Measurements from ENCODE around the gene EML5. TPM values are rescaled to one million over a fixed set of nuclear protein-coding genes. Genes with fewer than 3 reads are reported as not detected.

Gene EML5
- total and polyA plus RNA-seq, 2 of the 13 experiments (the other 11 are each of a cell fraction or from before 2014, with no cell fraction given): 0.11 TPM; not detected in 1

DNA sequence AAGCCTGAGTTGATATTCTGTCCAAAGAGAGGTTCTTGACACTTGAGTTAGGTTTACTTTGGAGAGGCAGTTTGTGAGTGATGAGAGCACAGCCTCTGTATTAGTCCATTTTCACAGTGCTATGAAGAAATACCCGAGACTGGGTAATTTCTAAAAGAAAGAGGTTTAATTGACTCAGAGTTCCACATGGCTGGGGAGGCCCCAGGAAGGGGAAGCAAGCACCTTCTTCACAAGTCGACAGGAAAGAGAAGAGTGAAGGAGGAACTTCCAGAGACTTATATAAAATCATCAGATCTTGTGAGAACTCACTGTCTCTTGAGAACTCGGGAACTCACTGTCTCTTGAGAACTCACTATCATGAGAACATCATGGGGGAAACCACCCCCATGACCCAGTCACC lies 224.6 kb downstream of the EML5 start:
- ATAC-seq: no peak
- in situ Hi-C loops (cut with HindIII; ENCODE audit: extremely low pct_ligation_motif_present, low pct_unique_long_range_greater_than_20kb) (no loop called here), intact Hi-C loops (cut with micrococcal nuclease; ENCODE audit: unreplicated experiment) (no loop called here)
- ChIA-PET CTCF (ENCODE audit: low intra/inter-chr PET ratio, low total read pairs) (no interaction called here), POLR2A (no interaction called here)
- WGBS (ENCODE audit: low lambda C conversion rate): 90% methylated on average over 3 of the region's 3 CpGs
- peaks cover 19% of the 10 kb centered on the region for H3K4me1 ChIP-seq (ENCODE audit: insufficient read depth, low read length)
- no peak overlapping the region for H3K4me3 ChIP-seq (replicated peaks in 1 of 3; ENCODE audit: insufficient read depth in 1 of 3, low read depth in 2 of 3, low read length in 3 of 3)
- H3K27ac ChIP-seq (ENCODE audit: extremely low read length, insufficient read depth, low read length): no peak overlapping the region
- BruUV-seq (replicated peaks): no TSS peak
- H3K9ac ChIP-seq (ENCODE audit: insufficient read depth, low read depth, low read length): no peak overlapping the region
- H3K9me3 ChIP-seq (ENCODE audit: low read length): no peaks in the 10 kb centered on the region
- no peak overlapping the region for H2AFZ ChIP-seq (ENCODE audit: low read length)
- H3K36me3 ChIP-seq (replicated peaks in 1 of 2; ENCODE audit: control insufficient read depth in 1 of 2, insufficient read depth in 2 of 2, low read length in 2 of 2): peaks cover 12 to 43% of the 10 kb centered on the region in 2 experiments
- no peaks in the 10 kb centered on the region; the same call in 1 of the 2 replicates for H4K20me1 ChIP-seq (ENCODE audit: insufficient read depth, low read length)
- no peak for TF ChIP-seq SUZ12 (IDR thresholded peaks at IDR 0.05; ENCODE audit: low read depth, low read length)
- no peak for TF ChIP-seq SOX5 (CRISPR knock-in tag; IDR thresholded peaks at IDR 0.05; ENCODE audit: borderline replicate concordance)
- TF ChIP-seq ZNF496 (CRISPR knock-in tag; IDR thresholded peaks at IDR 0.05; ENCODE audit: insufficient replicate concordance): no peak
- TF ChIP-seq ZNF292 (CRISPR knock-in tag; IDR thresholded peaks at IDR 0.05; ENCODE audit: borderline replicate concordance, low read depth): no peak
- TF ChIP-seq MLLT10 (CRISPR knock-in tag; IDR thresholded peaks at IDR 0.05): no peak
- TF ChIP-seq SYNCRIP (IDR thresholded peaks at IDR 0.05; ENCODE audit: insufficient read depth, low read depth, low read length): no peak
- TF ChIP-seq JUND (CRISPR knock-in tag; IDR thresholded peaks at IDR 0.05): no peak
- TF ChIP-seq ZNF354B (CRISPR knock-in tag; IDR thresholded peaks at IDR 0.05): no peak
- no peak for TF ChIP-seq ZNF510 (CRISPR knock-in tag; IDR thresholded peaks at IDR 0.05; ENCODE audit: low read depth)
- TF ChIP-seq KAT8 (CRISPR knock-in tag; IDR thresholded peaks at IDR 0.05): no peak
- no peak for TF ChIP-seq RNF2 (conservative IDR thresholded peaks at IDR 0.05; ENCODE audit: low read depth)
- TF ChIP-seq, protein P1, sequence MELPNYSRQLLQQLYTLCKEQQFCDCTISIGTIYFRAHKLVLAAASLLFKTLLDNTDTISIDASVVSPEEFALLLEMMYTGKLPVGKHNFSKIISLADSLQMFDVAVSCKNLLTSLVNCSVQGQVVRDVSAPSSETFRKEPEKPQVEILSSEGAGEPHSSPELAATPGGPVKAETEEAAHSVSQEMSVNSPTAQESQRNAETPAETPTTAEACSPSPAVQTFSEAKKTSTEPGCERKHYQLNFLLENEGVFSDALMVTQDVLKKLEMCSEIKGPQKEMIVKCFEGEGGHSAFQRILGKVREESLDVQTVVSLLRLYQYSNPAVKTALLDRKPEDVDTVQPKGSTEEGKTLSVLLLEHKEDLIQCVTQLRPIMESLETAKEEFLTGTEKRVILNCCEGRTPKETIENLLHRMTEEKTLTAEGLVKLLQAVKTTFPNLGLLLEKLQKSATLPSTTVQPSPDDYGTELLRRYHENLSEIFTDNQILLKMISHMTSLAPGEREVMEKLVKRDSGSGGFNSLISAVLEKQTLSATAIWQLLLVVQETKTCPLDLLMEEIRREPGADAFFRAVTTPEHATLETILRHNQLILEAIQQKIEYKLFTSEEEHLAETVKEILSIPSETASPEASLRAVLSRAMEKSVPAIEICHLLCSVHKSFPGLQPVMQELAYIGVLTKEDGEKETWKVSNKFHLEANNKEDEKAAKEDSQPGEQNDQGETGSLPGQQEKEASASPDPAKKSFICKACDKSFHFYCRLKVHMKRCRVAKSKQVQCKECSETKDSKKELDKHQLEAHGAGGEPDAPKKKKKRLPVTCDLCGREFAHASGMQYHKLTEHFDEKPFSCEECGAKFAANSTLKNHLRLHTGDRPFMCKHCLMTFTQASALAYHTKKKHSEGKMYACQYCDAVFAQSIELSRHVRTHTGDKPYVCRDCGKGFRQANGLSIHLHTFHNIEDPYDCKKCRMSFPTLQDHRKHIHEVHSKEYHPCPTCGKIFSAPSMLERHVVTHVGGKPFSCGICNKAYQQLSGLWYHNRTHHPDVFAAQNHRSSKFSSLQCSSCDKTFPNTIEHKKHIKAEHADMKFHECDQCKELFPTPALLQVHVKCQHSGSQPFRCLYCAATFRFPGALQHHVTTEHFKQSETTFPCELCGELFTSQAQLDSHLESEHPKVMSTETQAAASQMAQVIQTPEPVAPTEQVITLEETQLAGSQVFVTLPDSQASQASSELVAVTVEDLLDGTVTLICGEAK (IDR thresholded peaks at IDR 0.05): no peak
- TF ChIP-seq, protein P1 (CRISPR knock-in tag; IDR thresholded peaks at IDR 0.05): no peak
- TF ChIP-seq PRMT3 (CRISPR knock-in tag; IDR thresholded peaks at IDR 0.05; ENCODE audit: borderline replicate concordance, low read depth): no peak
- no peak for TF ChIP-seq CREB1 (IDR thresholded peaks at IDR 0.05)
- no peak for TF ChIP-seq CREB1 (CRISPR knock-in tag; IDR thresholded peaks at IDR 0.05)
- TF ChIP-seq ZNF564 (CRISPR knock-in tag; IDR thresholded peaks at IDR 0.05): no peak
- no peak for TF ChIP-seq ZNF329 (CRISPR knock-in tag; IDR thresholded peaks at IDR 0.05; ENCODE audit: low read depth)
- no peak for TF ChIP-seq ZNF577 (CRISPR knock-in tag; IDR thresholded peaks at IDR 0.05; ENCODE audit: borderline replicate concordance, low read depth)
- TF ChIP-seq ZNF605 (CRISPR knock-in tag; IDR thresholded peaks at IDR 0.05): no peak
- peaks cover 20% of the 10 kb centered on the region for H3K79me2 ChIP-seq (ENCODE audit: insufficient read depth, low read length)
- DNase-seq (ENCODE audit: low spot score): no peak
- no peaks in the 10 kb centered on the region; a peak in 1 of 5 replicates for H3K27me3 ChIP-seq (ENCODE audit: control insufficient read depth in 1 of 2, insufficient read depth in 2 of 2, low read length in 2 of 2)
- H3K4me2 ChIP-seq (ENCODE audit: low read depth, low read length): no peak overlapping the region
- no peak for FAIRE-seq
